NCI-H1092 treated with DMSO at 0.1 percent for 48 hours (cell line): ENCODE results near the gene SNF8.

Experiments used
- DNase-seq: peaks from one replicate; lab custom pipeline; 2025; lab: John Stamatoyannopoulos, UW

SNF8 gene

DNA sequence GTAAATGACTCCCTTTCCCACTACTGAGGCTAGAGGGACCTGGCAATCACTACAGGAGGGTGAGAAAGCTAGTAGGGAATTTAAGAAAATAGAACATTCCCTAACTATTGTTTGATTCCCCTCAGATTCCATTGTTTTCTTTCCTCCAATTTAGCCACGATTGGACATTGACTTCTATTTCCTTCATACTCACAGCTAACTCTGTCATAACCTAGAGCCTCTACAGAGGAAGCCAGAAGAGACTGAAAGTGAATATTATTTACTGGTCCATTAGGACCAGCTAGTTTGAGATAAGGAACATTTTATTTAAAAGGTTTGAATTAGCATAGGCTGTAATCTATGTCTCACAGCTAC, 14.9 kb downstream of the SNF8 start:
- DNase-seq, result no peak

DNA sequence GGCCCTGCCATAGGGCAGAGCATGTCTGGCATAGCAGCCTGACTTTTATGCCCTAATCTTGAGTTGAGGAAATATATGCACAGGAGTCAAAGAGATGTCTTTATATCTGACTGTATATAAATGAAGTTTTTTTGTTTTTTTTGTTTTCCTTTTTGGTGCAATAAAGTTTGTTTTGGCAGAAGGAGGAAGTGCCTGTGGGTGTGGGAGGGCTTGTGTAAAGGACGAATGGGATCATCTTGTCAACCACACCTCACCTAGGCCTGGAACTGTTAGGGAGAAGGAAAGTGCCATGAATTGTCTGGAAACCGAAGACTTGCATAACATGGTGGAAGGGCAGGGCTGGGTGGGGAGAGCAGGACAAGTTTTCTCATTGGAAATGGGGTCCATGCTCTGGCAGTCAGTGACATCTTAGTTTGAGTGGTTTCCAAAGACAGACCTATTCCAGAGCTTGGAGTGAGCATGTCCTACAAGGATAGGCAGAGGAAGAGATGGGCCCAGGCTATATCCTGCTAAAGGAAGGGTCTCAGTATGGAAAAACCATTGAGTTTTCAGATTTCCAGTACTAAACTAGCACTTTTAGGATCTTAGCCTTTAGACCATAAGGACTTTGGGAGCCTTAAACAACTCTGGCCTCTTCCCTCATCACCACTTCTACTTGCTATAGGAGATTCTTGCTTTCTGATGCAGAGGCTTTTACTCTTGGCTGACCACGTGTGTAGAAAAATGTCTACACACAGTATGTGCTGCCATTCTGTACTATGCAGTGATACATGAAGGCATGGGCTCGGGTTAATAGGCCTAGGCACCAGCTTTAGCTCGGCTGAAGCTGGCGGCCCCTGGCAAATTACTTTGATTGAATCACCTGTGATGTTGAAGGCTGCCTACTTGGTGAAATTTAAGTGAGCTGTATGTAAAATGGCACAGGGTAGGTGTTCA, 15.5 kb downstream of the SNF8 start:
- DNase-seq, result no peak

DNA sequence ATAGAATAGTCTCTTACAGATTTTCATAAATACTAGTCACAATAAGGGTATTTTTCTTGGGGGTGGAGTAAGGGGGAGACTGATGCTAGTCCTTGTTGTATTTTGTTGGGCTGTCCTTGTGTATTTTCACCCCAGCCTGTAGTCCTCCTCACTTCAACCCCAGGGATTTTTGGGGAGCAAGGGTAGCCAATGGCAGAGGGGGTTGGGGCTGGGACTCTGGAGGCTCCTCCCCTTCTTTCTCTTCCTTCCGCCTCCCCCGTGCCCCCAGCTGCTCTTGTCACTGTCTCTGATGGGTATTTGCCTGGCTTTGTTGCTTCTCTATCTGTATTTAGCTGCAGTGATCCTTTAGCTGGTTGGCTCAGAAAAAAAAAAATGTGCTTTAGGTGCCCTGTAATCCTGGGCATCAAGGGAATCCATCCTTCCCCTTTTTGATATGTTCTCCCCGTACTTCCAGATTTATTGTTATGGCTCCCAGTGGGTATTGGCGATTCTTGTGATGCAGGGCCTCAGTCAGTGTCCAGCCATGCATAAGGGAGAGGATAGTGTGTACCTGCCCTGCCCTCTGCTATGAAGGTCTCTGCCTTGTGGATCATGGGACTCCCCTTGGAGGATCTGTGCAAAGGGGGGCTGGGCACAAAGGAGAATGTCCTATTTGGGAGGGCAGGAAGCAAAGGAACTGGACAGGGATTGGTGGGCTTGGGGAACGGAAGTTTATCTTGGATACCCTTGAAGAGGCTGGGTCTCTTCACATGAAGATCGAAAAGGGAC, 16.5 kb downstream of the SNF8 start:
- no peak for DNase-seq

DNA sequence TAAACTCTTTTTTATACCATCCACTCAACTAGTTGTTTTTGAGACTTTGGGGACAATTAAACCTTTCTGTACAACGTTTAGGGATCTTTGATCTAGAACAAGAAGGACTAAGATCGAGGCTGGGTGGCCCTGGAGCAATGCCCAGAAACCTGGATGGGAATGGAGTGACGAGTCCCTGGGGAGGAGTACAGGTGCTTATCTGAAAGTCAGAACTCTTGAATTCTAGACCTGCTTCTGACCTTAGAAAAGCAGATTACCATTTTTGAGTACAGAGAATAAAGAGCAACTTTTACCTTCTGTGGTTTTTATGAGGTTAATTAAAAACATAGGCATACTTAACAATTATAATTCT, 18.7 kb downstream of the SNF8 start:
- DNase-seq, result no peak

DNA sequence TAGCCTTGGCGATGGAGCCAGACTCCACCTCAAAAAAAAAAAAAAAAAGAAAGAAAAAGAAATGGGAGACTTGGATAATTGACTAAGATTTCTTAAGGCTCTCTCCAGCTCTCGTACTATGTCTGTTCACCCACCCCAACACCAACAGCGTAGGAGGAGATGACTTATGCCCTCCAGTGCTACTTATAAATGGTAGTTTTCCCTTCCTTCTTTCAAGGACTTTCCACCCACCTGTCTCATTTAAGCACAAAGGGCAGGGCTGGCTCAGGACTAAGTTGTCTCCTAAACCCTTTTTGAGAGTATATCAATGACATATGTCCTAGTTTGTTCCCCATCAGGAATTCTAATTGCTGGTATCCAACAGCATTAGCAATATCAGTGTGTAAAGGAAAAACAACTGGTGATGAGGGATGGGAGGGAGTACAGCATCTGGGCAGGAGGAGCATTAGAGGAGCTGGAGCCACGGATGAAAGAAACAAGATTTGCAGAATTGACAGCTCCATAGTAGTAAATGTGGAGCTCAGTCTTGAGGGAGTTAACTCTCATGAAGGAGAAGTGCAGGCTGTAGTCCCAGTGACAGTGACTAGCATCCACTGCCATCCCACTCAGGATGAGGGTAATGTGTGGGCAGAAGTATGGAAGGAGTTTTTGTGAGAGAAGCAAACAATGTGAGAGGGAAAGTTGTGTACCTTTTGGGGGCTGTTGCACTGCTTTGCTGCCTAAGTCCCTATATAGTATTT, 19.2 kb downstream of the SNF8 start:
- DNase-seq, result no peak

DNA sequence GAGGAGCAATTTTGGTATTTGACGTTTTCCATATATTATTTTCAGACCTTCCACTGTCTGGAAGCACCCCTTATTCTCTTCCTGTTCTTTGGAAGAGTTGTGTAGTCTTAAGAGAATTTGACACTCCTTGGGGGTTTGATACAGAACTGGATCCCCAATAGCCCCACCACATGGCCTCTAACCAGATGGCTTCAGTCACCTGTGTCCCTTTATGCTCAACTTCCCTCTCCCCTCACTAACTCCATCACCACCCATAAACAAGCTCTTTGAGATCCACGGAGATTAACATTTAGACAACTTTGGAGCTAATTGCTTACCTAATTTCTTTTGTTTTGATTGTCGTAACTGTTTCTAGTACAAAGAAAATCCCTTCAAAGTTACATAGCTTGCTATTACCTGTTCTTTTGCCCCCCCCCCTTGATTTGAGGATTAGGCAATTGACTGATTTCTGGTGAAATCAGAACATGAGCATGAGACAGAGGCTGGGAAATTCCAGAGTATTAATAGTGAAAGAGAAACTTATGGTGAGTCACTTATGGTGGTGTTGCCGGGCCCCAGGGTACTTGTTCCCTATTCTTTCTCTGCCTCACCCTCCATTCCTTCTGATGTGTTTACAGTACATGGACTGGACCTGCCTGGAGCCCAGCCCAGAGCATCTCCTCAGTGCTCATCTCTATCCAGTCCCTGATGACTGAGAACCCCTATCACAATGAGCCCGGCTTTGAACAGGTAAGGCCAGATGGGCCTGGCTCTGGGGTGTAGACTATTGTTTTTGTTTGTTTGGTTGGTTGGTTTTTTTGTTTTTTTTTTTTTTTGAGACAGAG, 29.0 kb downstream of the SNF8 start:
- DNase-seq, result no peak

DNA sequence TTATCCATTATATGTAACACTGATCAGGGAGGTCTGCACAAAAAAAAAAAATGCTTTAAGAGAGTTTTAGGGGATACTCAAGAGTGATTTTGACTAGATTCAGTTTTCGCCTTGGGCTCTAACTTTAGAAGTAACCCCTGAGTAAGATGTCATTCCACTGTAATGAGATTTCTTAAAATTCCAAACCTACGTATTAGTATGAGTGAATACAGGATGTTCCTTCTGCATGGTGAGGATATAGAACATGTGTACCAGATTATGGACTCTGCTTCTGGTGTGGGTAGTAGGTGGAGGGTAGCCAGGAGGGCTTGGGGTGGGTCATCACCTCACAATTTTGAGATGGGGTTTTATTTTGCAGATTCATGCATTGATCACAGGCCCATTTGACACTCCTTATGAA, 32.2 kb downstream of the SNF8 start:
- no peak for DNase-seq

DNA sequence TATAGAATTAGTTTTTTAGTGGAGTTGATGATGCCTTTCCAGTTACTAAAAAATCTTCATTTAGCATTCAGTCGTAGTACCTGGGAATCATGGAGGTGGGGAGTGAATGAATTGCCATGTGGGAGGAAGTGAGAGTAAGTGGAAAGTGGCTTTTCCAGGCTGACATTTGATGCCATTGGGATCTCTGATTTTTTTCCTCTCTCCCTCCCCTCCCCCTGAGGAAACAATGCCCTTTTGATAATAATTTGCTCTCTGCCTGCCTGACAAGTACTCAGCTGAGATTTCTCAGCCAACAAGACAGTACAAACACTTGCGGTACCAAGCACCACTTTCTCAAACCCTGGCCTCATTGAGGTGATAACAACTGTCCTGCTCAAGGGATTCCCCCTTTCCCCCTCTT, 34.3 kb downstream of the SNF8 start:
- DNase-seq, result no peak

DNA sequence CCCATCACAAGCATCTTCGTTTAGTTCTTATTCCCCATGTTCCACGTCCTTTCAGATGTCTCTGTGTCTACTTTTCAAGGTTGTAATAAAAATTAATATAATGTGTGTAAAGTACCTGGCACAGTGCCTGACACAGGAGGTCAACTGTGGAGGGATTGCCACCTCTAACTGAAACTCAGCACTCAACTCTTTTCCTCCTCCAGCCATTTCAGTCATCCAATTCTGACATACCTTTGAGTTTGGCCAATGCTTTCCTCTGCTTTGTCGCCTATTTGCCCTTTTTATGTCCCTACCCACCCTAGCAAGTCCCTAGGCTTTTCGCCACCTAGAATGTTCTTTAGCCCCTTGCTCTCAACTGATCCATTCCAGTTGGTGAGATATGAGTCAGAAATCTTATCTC, 34.9 kb downstream of the SNF8 start:
- no peak for DNase-seq

DNA sequence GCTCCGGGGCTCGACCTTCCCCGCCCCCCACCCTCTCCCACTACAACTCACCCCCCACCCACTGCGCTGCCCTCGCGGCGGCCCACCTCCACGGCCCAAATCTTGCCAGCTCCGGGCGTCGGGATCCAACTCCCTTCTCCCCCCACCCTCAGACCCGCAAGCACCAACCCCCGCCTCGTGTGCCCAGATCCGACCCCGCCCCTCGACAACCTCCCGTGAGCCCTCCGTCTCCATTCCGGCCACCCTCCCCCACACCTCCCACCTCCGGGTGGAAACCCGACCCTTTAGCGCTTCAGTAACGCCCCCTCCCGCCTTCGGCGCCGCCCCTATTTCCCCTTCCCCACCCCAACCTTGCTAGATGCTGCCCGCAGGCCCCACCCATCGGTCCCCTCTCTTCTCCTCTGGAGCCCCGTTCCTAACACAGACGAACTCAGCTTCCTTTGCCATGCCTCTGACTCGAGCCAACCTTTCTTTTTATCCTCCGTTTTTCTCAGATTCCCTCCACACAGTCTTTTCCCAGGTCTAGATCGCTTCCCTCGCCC, 35.7 kb downstream of the SNF8 start:
- peak; percentile 69 for DNase-seq

DNA sequence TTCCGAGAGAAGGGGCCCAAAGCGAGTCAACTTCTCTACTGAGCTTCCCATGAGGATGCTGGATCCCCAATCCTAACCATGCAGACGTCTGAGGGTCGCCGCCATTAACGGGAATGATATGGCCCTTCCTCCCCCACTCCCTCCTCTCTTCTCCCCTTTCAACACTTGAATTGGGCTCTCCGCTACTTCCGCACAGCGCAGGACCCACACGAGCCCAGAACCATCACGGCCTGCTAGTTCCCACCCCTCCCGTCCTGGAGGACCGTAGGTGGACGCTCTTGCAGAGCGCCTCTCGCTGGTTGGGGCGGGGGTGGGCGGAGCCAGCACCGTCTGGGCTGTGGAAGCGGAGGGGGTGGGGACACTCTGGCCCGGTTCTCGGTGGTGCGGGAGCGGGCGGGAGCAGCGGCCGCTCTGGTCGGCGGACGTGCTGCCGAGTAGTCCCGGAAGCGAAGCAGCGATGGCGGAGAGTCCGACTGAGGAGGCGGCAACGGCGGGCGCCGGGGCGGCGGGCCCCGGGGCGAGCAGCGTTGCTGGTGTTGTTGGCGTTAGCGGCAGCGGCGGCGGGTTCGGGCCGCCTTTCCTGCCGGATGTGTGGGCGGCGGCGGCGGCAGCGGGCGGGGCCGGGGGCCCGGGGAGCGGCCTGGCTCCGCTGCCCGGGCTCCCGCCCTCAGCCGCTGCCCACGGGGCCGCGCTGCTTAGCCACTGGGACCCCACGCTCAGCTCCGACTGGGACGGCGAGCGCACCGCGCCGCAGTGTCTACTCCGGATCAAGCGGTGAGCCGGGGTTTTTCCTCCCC, 36.4 kb downstream of the SNF8 start, which contains the start of gene UBE2Z:
Gene UBE2Z, plus strand, starts transcription at position 361 of the 797 bp plus-strand sequence. Its CDS starts 97 bp downstream, at position 458.
- peak; percentile 92 for DNase-seq

DNA sequence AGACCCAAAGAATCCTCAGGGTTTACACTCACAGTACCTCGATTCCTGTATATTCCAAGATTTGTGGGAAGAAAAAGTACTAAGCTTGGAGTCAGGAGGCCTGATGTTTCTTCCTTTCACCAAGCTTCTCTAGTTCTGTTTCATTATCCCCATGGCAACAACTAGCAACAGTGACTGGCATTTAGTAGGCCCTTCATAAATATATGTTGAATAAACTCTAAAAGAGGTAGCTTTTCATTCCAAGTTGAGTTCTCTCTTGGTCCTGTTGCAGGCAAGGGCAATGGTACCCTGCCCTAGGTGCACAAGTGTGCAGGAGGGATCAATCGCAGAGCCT, 37.0 kb downstream of the SNF8 start:
- DNase-seq, result peak; percentile 44

DNA sequence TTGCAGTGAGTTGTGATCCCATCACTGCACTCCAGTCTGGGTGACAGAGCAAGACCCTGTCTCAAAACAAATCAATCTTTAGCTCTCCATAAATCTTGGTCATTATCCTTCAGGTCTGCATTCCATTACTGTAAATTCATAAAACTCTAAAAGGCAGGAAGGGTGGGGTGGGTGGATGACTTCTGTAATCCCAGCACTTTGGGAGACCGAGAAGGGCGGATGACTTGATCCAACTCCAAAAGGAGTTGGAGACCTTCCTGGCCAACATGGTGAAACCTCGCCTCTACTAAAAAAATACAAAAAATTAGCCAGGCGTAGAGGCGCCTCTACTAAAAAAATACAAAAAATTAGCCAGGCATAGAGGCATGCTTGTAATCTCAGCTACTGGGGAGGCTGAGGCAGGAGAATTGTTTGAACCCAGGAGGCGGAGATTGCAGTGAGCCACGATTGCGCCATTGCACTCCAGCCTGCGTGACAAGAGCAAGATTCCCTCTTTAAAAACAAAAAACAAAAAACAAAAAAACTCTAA, 38.6 kb downstream of the SNF8 start:
- no peak for DNase-seq

DNA sequence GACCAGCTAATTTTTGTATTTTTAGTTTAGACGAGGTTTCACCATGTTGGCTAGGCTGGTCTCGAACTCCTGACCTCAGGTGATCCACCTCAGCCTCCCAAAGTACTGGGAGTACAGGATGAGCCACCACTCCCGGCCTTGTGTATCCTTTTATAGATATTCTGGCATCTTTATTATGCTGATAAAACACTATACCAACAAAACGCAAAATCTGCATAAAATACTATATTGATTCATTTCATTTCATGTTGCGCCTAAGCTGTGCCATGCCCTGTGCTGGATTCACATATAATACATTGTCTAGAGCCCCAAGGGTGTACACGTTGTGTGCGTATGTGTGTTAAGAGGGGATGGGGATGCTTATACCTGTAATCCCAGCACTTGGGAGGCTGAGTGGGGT, 40.2 kb downstream of the SNF8 start:
- DNase-seq, result no peak

DNA sequence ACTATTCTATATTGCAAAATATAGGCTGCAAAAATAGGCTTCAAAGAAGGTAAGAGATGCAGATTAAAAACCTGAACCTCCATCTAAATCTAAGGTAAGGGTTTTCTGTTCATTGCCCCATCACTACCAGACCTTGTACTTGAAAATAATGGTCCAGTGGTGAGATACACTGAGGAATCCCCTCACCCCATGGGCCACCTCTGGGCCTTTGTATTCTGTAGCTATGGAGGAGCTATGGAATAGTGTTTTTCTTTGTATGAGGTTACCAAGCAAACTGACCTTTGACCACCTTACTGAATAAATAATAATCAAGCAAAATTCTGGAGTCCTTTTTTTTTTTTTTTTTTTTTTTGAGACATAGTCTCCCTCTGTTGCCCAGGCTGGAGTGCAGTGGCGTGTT, 41.2 kb downstream of the SNF8 start:
- DNase-seq, result no peak

DNA sequence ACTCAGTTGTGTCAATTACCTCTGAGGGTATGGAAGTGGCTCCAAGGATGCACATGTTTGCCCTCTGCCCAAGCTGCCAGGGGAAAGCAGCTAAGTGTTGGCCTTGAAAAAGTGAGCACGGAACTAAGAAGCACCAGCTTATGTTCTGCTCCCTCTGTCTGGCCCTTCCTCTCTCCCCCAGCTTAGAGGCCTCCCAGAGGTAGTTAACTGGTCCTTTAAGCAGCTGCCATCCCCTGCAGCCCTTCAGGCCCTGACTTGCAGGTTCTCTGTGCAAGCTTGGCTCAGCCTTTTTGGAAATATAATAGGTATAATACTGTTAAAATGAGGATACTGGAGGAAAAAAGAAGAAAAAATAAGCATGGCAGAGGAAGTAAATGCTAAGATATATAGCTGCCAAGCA, 43.4 kb downstream of the SNF8 start:
- DNase-seq, result no peak

DNA sequence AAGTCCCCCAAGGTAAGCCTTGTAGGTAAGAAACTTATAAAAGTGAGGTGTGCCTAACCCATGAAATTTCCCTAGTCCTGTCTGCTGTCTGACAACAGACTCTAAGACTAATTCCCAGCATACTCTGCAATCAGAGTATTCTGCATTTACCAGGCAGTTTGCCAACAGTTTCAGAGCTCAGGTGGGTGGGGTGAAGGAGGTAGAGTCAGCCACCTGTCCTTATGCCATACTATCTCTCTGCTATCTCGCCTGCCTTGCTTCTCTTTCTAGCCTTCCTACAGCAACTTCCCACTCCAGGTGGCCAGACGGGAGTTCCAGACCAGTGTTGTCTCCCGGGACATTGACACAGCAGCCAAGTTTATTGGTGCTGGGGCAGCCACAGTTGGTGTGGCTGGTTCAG, 49.8 kb downstream of the SNF8 start:
- no peak for DNase-seq

DNA sequence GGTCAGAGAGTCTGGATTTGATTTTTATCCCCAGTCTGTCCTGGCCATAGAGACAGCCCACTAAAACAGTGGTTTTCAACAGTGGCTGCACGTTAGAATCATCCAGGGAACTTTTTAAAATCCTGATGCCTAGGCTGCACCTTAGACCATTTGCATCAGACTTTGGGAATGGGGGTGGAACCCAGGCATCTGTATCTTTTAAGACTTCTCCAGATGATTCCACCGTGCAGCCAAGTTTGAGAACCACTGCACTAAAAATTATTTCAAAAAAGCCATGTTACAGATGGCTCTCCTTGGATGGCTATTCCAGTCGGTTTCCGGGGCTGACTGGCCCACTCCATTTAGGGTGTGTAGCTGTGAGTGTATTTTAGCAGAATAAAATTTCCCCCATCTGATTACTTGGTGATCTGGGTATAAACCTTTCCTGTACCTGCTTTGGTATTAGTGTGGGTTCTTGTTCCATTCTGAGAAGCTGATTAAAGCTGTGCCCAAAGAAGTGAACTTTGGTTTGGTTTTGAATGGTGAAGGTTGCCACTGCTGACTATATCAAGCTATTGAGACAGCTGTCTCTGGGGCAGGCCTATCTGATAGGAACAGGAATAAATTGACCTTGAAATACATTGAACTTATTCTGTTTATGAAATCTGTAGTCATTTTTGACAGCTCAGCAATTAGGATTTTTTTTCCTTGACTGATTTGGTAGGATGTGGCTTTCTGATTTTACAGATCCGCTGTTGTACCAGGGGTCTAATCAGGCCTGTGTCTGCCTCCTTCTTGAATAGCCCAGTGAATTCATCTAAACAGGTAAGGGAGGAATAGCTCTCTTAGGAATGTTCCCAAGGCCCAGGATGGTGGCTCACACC, 50.8 kb downstream of the SNF8 start:
- DNase-seq, result no peak

DNA sequence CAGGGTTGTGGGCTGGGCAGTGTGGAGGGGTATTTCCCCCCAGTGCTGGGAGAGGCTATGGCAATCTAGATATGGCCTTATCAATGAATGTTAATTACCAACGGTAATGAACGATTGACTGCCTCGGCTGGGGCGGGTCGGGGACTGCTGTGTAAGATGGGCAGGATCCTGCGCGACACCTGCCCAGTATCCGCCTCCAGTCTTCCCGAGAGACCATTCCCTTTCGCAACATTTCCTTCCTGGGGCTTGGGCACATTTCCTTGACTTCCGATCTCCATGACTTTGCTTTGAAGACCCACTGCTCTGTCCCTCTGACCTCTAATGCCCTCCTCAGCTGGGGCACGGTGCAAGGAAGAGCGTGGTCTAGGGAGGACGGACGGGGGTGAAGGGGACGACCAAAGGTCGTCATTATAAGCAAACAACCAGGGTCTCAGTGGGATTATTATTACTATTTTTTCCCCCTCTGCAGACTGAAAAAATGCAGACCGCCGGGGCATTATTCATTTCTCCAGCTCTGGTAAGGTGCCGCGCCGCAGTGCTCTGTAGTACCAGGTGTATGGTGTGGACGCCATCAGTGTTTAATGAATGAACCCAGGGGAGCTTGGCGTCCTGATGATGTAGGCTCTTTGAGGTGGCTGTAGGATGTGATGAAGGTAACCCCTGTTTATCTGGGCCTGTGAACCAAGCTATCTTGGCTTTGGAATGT, 51.5 kb downstream of the SNF8 start:
- DNase-seq, result peak; percentile 45
